Keratinocyte (primary cell): ENCODE results near the gene TBPL2.

ENCODE experiments used
- CTCF ChIP-seq, 3 experiments: IDR thresholded peaks in 1 of 3; conservative IDR thresholded peaks in 1 of 3; optimal IDR thresholded peaks in 1 of 3; 2 replicates in 2 of 3; 3 replicates in 1 of 3; pipeline versions ENCODE3 to v1.5.1; 2011; ENCODE audit warnings: low read length in 3 of 3, mild to moderate bottlenecking in 3 of 3, moderate library complexity in 2 of 3, control low read depth in 1 of 3, inconsistent platforms in 1 of 3; ENCODE audit not compliant: insufficient read depth in 2 of 3; ENCODE audit errors: extremely low read depth in 1 of 3
- EZH2 ChIP-seq: IDR thresholded peaks from one replicate; pipeline ENCODE4 v1.6.1; 2012; ENCODE audit warnings: inconsistent platforms, mild to moderate bottlenecking, low read length, moderate library complexity

DNA sequence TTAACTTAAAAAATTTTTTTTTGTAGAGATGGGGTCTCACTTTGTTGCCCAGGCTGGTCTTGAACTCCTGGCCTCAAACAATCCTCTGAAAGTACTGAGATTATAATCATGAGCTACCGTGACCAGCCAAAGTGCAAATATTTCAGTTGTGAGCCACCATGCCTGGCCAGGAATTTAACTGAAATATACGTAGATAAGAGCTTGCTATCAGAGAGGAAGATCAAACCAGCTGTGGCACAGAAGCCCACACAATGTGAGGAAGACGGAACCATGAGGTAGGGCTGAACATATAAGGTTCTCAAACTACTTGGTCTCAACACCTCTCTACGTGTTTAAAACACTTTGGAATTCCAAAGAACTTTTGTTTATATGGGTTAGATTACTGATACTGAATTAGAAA lies 57.9 kb downstream of the TBPL2 start:
- TF ChIP-seq CTCF (optimal IDR thresholded peaks at IDR 0.05 in 1 of 3, IDR thresholded peaks at IDR 0.05 in 1 of 3, conservative IDR thresholded peaks at IDR 0.05 in 1 of 3; ENCODE audit: extremely low read depth in 1 of 3, insufficient read depth in 2 of 3, low read length in 3 of 3) (no peak), EZH2 (no peak)
